Measurements from ENCODE around the gene SEC16B.

GRCh38 chr1:177952249-177952648 lies 17.6 kb downstream of the SEC16B start:
- no peak for TF ChIP-seq CTCF (IDR thresholded peaks at IDR 0.05)
- no peak for TF ChIP-seq POLR2AphosphoS5 (IDR thresholded peaks at IDR 0.05)
- TF ChIP-seq POLR2A (IDR thresholded peaks at IDR 0.05), result no peak

Measured in breast epithelium (tissue), 3 donors.